Skeletal muscle tissue (tissue), 4 donors: Measurements from ENCODE around the gene PBX3. TPM values are rescaled to one million over a fixed set of nuclear protein-coding genes. Genes with fewer than 3 reads are reported as not detected.

Experiments
- H3K27ac ChIP-seq: one replicate; pipeline ENCODE4 v1.7.0; 2013; ENCODE audit warnings: mild to moderate bottlenecking, low read depth, low read length, inconsistent platforms
- H3K27me3 ChIP-seq, 3 donors: one replicate each; pipeline ENCODE4 v1.7.0; 2013; ENCODE audit warnings: low read length in 3 of 3; ENCODE audit not compliant: control insufficient read depth in 3 of 3, insufficient read depth in 3 of 3
- H3K36me3 ChIP-seq, 3 donors: one replicate each; pipeline ENCODE4 v1.7.0; 2013; ENCODE audit warnings: low read length in 3 of 3; ENCODE audit not compliant: control insufficient read depth in 3 of 3, insufficient read depth in 3 of 3
- H3K4me1 ChIP-seq, 3 donors: one replicate each; pipeline ENCODE4 v1.7.0; 2013; ENCODE audit warnings: low read length in 3 of 3, mild to moderate bottlenecking in 3 of 3; ENCODE audit not compliant: control insufficient read depth in 3 of 3, insufficient read depth in 3 of 3
- H3K4me3 ChIP-seq, 3 donors: one replicate each; pipeline ENCODE4 v1.7.0; 2013; ENCODE audit warnings: low read length in 3 of 3
- H3K9ac ChIP-seq, 3 donors: one replicate each; pipeline ENCODE4 v1.7.0; 2013; ENCODE audit warnings: low read length in 3 of 3, mild to moderate bottlenecking in 3 of 3, moderate library complexity in 2 of 3, low read depth in 1 of 3
- H3K9me3 ChIP-seq, 3 donors: one replicate each; pipeline ENCODE4 v1.7.0; 2013; ENCODE audit warnings: low read length in 3 of 3; ENCODE audit not compliant: control insufficient read depth in 3 of 3
- total RNA-seq: library from RNA; depleted of rRNA; stranded (reverse); fragments of >200 nt; gene quantifications from one replicate; pipeline ENCODE4 v1.2.3, GENCODE V29; 2014
- donor health status: Osteomylitis.

PBX3 gene
- total RNA-seq, 1 donor from 2014 or later, result 14.1 TPM

DNA sequence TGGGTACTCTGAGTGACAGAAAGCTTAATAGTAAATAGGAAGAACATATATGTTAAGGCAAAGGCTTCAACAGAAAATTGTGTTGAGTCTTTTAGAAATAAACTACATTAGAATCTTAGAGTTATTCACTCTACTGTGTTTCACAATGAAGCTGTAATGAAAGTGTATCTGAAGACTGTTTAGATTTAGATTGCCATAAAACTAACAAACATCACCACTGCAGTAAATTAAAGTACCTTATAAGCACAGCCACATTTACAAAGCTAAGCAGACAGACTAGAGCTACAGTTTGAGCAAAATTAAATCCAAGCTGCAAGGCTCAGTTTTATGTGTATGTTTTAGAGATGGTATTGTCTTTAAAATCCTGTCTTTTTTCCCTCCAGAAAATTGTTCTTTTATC, 172.4 kb downstream of the PBX3 start:
- H3K27ac ChIP-seq, result no peak overlapping the region
- H3K4me1 ChIP-seq, result no peaks in the 10 kb centered on the region
- no peaks in the 10 kb centered on the region for H3K27me3 ChIP-seq
- no peak overlapping the region for H3K9ac ChIP-seq
- H3K36me3 ChIP-seq, result no peaks in the 10 kb centered on the region
- H3K4me3 ChIP-seq, result no peak overlapping the region
- H3K9me3 ChIP-seq, result no peaks in the 10 kb centered on the region

GRCh38 chr9:125920402-125920801, 173.2 kb downstream of the PBX3 start:
- Histone ChIP-seq H3K27me3 (no peaks in the 10 kb centered on the region), H3K4me1 (no peaks in the 10 kb centered on the region), H3K9ac (no peak overlapping the region), H3K9me3 (no peaks in the 10 kb centered on the region), H3K4me3 (no peak overlapping the region), H3K27ac (no peak overlapping the region), H3K36me3 (no peaks in the 10 kb centered on the region)

DNA sequence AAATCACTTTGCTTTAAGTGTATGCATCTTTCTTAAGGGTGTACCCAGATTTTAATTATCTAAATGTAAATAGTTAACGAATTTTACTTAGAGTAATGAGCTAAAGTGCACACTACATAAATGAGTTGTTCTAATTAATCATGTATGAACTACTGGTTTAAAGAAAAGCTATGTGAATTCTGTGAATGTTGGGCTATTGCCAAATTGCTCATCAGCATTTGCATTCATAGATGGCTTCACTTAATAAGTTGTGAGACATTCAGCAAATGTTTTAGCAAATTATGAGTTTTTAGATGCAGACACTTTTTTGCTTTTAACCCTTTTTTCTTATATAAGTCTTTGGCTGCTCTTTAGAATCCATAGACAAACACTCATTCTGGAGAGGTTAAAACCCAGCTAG, 175.7 kb downstream of the PBX3 start:
- H3K36me3 ChIP-seq, result no peaks in the 10 kb centered on the region
- H3K4me1 ChIP-seq, result no peaks in the 10 kb centered on the region
- H3K4me3 ChIP-seq, result no peak overlapping the region
- H3K9ac ChIP-seq, result no peak overlapping the region
- H3K9me3 ChIP-seq, result no peaks in the 10 kb centered on the region
- no peaks in the 10 kb centered on the region for H3K27me3 ChIP-seq
- H3K27ac ChIP-seq, result no peak overlapping the region

DNA sequence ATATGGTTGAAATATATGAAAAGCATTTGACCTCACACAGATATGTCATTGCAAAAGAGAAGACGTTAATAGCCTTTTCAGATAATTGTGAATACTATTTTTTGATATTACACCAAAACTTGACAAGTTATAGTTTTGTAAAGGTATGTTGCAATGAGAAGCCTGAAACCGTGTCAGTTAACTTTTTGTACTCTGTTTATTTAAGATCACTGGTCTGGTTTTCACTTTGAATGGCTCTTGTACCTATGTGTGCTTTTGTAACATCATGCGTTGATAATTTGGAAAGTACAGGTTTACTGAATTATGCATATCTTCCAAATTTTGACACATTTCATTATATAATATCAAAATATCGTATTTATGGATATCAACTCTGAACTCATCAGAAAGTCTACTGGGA, 177.2 kb downstream of the PBX3 start:
- H3K36me3 ChIP-seq, result no peaks in the 10 kb centered on the region
- H3K27ac ChIP-seq, result no peak overlapping the region
- no peaks in the 10 kb centered on the region for H3K4me1 ChIP-seq
- no peak overlapping the region for H3K9ac ChIP-seq
- H3K27me3 ChIP-seq, result no peaks in the 10 kb centered on the region
- H3K9me3 ChIP-seq, result no peaks in the 10 kb centered on the region
- H3K4me3 ChIP-seq, result no peak overlapping the region

GRCh38 chr9:125926936-125927335, 179.8 kb downstream of the PBX3 start:
- Histone ChIP-seq H3K36me3 (no peaks in the 10 kb centered on the region), H3K4me3 (no peak overlapping the region), H3K9ac (no peak overlapping the region), H3K27me3 (no peaks in the 10 kb centered on the region), H3K9me3 (no peaks in the 10 kb centered on the region), H3K4me1 (no peaks in the 10 kb centered on the region), H3K27ac (no peak overlapping the region)

DNA sequence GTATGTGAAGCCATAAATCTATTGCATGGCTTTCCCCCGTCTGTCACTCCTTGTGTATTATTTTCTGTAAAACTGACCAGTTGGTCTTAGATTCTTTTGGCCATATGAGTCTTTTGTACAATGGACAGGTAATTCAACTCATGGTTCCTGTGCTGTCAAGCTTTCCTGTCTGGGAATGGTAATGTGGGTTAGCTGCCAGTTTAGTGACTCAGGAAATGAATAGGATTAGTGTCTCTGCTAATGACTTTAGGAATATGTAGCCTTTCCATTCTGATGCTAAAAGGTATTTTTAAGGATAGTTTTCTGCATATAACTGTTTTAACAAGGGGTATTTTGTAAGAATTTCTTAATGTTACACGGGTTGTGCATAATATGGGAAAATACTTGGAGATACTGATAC, 182.7 kb downstream of the PBX3 start:
- H3K27ac ChIP-seq, result no peak overlapping the region
- H3K9me3 ChIP-seq, result no peaks in the 10 kb centered on the region

DNA sequence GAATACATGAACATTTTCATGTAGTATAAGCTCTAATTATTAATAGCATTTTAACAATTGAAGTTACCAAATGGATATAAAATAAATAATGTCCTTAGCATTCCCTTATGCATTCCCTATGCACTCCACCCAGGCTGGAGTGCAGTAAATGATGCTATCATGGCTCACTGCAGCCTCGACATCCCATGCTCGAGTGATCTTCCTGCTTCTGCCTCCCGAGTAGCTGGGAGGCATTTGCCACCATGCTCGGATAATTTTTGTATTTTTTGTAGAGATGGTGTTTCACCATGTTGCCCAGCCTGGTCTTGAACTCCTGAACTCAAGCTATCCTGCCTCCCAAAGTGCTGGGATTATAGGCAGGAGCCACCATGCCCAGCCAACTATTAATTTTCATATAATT, 184.0 kb downstream of the PBX3 start:
- Histone ChIP-seq H3K9me3 (no peaks in the 10 kb centered on the region), H3K27me3 (no peaks in the 10 kb centered on the region), H3K27ac (no peak overlapping the region), H3K4me1 (no peaks in the 10 kb centered on the region), H3K9ac (no peak overlapping the region), H3K36me3 (peaks cover 0 to 6% (median 0%) of the 10 kb centered on the region in 3 donors), H3K4me3 (no peak overlapping the region)

More for the DNA sequence above, 182.7 kb downstream of the PBX3 start:
- Histone ChIP-seq H3K27me3 (no peaks in the 10 kb centered on the region), H3K4me3 (no peak overlapping the region), H3K4me1 (no peaks in the 10 kb centered on the region), H3K9ac (no peak overlapping the region), H3K36me3 (no peaks in the 10 kb centered on the region)

DNA sequence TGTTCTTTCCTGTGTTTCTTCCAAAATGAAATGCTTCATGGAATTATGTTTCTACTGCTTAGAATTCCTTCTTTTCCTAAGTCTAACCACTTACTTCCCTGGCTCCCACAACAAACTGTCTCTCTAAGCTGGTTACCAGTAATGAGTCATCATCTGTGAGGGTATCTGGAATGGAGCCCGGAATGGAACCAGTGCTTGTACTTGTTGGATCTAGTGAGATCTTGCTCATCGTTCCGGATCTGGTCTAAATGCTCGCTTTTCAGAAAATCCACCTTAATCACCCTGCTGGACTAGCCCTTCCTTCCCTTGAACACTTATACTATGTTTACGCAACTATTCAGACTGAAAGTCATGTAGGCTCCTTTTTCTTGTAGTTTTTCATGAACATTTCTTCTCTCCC, 184.8 kb downstream of the PBX3 start:
- no peak overlapping the region for H3K4me3 ChIP-seq
- H3K27ac ChIP-seq, result no peak overlapping the region
- H3K27me3 ChIP-seq, result no peaks in the 10 kb centered on the region
- no peaks in the 10 kb centered on the region for H3K4me1 ChIP-seq
- no peak overlapping the region for H3K9ac ChIP-seq
- no peaks in the 10 kb centered on the region for H3K9me3 ChIP-seq
- peaks cover 0 to 8% (median 0%) of the 10 kb centered on the region in 3 donors for H3K36me3 ChIP-seq

DNA sequence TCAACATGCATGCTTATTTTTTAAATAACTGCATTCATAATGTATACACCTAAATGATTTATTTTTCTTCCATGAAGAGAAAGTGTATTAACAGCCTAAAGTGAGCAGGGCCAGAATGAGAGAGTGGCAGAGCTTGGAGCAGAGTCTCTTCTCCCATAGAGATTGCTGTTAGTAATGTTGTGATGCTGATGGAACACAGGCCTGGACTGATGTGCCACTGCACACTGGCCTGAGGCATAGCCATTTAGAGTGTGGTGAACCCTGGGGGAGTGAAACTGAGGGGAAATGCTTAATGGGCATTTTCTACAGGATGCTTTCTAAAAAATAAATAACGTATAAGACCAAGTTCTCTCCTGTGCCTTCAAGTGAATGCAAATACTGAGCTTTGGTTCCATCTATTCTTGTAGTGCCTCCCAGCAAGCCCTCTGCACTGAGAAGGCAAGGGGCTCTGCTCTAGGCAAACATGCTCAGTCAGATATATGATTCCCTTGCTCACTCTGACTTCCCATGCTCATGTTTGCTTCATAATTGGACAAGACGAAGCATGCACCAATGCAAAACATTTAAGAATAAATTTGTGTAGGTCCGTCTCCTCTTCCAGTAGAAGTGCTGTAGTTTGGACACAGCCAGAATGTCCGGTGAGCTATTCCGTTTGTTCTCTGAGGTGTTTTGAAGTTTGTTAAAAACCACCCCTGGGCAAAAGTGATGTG, 185.7 kb downstream of the PBX3 start:
- H3K36me3 ChIP-seq, result peaks cover 0 to 8% (median 0%) of the 10 kb centered on the region in 3 donors

DNA sequence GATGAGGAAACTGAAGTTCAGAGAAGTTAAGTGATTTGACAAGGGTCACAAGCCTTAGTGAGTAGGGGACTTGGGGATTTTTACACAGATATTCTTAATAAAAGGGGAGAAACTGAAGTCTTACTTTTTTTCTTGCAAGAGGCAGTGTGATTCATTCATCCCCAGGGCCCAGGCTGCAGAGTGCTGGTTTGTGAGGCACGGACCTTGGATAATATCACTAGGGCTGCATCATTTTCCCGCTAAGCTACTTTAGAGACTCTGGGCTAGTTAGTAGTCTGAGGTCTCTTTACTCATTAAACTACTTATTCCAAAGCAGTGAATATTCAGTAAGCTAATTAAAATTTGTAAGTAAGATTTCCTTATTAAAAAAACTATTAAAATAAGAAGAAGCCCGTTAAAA, 195.0 kb downstream of the PBX3 start:
- H3K4me3 ChIP-seq, result no peak overlapping the region
- H3K9ac ChIP-seq, result no peak overlapping the region
- H3K27me3 ChIP-seq, result no peaks in the 10 kb centered on the region
- H3K4me1 ChIP-seq, result no peaks in the 10 kb centered on the region
- H3K9me3 ChIP-seq, result no peaks in the 10 kb centered on the region
- no peak overlapping the region for H3K27ac ChIP-seq
- no peaks in the 10 kb centered on the region for H3K36me3 ChIP-seq

More for the DNA sequence above, 185.7 kb downstream of the PBX3 start:
- Histone ChIP-seq H3K27me3 (no peaks in the 10 kb centered on the region), H3K4me1 (no peaks in the 10 kb centered on the region), H3K9ac (no peak overlapping the region), H3K9me3 (no peaks in the 10 kb centered on the region), H3K4me3 (no peak overlapping the region), H3K27ac (no peak overlapping the region)
